T-helper 2 cell (primary cell): Measurements from ENCODE around the gene CLTCL1.

Source experiments
- DNase-seq, 5 experiments: peaks; one replicate each; pipeline versions ENCODE4 v3.0.0 to v3.0.0-alpha.2; 2012 to 2022

The CLTCL1 gene

DNA sequence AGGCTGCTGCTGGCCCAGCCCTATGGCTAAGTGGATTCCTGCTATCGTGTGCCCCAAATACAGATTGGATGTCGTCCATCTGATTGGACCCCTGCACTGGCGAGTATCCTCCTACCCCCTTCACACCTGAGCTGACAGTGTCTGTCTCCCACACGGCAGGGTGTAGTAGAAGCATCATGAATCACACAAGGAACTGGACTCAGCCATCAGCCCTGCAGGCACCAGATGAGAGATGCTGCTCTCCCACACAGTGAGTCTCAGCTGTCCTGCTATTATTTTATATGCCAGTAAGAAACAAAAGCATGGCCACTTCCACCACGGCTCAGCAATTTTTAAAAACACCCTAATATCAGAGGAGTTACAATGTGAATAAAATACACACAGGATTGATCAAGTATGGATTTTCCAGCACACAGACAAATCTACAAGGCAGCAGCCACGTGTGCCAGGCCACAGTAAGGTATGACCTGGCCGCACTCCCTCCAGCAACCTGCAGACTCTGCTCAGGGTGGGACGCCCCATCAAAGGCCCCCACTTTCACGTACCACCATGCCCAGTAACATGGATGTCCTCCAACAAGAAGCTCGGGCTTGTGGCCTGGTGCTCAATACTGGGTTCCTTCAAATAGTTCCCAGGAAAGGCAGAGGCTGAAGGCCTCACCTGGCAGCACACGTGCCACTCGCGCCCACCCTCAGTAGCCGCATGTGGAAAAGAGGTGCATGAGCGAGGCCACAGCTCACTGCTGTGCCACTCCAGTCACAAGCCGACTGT lies 96.6 kb downstream of the CLTCL1 start:
- DNase-seq, result no peak

DNA sequence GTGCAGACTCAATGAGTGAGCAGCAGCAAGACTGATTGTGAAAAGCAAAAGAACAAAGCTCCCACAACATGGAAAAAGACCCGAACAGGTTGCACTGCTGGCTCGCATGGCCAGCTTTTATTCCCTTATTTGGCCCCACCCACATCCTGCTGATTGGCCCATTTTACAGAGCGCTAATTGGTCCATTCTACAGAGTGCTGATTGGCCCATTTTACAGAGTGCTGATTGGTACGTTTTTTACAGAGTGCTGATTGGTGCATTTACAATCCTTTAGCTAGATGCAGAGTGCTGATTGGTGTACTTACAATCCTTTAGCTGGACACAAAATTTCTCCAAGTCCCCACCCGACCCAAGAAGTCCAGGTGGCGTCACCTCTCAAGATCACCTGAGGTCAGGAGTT lies 97.6 kb downstream of the CLTCL1 start:
- DNase-seq, result no peak

DNA sequence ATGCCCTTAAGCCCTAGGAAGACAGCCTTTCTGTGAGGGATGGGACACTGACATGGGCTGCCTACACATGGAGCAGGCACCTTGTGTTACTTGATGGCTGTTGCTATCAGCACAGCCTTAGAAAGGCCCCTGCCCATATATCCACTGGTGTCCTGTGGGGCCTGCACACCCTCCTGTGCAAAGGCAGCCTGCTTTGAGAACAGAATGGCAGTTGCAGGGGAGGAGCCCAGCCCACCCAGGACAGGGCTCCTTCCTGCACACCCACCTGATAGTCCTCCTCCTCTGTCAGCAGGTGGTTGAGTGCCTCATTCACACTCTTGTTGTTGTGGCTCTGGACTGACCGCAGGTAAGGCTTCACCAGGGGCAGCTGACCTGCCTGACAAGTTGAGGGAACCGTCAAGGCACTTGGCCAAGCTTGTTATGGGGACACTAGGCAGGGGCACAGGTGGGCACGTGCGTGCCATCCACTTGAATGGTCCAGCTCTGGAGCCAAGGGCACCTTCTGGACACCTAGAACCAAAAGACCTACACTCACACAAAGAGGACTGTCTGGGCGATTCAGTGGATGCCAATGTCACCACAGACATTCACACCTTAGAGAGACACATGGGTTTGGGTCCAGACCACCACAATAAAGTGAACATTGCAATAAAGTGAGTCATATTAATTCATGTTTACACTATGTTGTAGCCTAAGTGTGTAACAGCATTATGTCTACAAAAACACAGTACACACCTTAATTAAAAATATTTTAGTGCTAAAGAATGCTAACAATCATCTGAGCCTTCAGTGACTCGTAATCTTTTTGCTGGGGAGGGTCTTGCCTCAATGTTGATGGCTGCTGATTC lies 103.6 kb downstream of the CLTCL1 start:
- no peak for DNase-seq

DNA sequence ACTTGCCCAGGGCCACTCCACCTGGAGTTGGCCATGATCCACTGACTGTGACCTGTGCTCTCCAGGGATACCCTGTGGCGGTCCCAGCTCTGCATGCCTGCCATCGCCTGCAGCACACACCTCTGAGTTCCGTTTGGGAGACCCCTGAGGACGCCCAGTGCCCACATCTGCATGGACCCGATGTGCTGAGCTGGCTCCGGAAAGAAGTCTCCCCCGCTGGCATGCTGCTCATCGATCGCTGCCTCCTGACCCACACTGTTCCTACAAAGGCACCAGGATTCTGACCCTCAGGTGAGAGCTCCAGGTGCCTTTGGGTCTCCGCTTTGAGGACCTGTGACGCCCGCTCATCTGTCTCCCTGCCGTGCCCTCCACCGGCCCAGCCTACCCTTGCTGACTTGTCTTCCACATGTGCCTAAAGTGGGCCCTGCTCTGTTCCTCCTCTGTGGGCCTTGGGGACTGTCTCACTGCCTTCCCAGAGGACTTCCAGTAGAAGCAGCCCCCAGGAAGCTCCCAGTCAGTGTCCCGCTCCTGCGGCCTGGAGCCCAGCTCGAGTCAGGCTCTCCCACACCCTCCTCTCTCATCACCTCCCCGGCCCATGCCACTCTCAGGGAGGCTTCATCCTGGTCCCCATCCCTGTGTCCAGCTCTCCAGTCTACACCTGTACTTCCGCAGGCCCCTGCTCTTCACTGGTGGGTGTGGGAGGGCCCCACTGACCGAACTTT lies 107.1 kb downstream of the CLTCL1 start:
- no peak for DNase-seq

DNA sequence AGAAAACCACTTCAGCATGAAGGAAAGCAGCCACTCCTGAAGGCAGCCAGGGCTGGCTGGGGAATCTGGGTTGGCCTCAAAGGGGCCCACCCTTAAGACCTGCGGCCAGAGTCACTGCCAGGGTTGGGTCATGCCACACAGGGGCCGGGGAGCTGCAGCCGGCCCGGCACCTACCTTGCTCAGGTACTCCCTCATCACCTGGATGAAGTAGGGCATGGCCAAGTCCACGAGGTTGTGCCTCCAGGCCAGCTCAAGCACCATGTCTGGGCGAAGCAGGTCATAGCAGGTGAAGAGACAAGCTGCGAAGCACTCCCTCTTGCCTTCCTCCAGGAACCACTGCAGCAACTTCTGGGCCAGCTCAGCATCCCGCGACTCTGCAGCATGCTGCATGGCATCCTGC lies 108.3 kb downstream of the CLTCL1 start:
- DNase-seq, result no peak

DNA sequence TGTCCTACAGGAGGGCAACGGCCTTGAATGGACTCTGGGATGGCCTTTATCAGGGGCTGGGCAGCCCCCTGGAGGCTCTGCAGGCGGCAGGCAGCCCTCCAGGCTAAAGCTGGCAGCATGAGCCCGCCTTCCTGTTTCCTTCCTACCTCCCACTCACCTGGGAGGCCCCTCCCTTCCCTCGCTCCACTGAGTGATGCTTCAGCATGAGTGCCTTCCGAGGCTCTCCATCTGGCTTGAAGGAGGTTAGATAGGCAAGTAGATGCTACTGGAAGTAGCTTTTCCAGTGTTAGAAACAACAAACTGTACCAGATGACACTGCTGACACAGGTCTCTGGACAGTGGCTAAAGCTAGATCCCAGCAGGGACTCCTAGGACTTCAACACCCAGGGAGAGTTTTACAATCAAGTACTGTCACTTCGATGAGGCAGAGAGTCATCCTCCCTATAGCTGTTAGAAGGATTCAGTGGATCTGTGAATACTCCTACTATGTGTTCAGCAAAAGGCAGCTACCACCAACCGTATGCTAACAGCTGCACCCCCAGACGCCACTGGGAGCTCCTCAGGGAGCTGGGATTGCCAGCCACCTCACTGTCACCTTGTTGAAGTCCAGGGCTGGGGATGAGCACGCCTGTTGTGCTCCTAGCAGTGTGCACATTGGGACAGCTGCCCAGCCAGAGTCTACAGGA lies 108.9 kb downstream of the CLTCL1 start:
- DNase-seq, result no peak

DNA sequence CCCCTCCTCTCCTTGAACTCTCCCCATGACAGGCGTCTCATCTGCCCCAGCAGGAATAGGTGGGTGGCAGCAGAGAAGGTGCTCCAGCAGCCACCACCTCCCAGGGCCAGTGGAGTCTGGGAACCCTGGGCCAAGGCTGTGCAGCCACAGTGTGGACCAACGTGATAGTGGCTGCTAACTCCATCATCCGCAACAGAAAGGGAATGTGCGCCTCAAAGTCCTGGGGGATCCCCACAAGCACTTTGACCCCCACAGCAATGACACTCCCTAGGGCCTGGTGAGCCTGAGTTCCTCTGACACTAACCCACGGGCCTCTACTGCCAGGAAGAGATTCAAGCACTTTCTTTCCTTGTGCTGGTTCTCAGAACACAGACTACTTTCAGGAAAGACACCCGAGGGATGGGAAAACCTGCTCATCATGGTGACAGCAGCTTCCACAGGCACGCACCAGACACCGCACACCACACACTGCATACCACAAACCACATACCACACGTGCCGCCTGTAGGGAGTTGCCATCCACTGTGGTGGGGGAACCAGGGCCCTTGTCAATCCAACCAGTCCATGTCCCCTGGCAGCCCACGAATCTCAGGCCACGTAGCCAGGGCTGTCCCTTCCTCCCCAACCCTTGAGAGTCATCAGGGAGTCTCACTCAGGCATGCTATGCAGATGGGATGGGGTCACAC lies 109.6 kb downstream of the CLTCL1 start:
- peak in 1 of 5 experiments; percentile 36 for DNase-seq

DNA sequence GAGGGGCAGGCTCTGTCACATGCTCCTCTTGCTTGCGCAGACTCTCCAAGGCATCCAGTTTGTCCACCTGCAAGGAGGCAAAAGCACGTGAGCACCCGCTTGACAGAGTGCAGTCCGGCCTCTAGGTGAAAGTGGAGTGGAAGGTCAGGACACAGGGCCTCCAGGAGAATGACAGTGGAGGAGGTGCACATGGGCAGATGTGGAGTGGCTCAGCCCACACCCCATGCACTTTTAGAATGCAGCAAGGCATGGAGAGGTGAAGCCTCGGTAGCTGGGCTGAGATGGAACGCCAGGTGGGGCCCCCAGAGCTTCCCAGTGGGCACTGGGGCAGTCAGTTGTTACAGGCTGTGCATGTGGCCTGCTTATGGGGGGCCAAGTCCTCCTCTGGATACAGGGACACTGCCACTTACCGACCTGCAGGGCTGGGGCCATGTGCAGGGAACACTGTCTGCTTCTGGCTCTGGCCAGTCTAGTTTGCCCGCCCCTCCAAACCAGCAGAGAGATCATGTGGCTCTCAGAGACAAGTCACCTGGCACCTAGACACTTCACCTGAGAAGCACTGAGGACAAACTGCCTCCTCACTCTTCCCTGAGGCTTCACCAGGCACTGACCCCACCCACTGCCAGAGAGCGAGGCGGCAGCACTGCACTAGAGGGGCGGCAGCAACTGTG lies 110.6 kb downstream of the CLTCL1 start:
- DNase-seq, result no peak

DNA sequence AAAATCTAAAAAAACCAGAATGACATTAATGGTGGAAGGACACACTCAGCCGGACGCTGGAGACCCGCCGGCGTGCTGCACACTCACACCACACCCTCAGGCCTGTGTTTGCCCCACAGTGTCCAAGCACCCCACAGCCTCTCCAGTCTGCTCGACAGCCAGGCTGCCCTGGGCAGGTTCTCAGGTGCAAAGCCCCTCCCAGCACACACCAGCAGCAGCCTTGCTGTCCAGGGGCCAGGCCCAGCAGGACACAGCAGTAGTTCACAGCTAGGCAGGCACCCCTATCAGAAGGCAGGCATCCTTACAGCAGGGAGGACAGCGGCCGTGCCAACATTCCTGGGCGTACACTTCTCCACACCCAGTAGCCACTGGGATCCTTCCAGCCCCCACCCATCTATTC lies 111.3 kb downstream of the CLTCL1 start:
- DNase-seq, result no peak

DNA sequence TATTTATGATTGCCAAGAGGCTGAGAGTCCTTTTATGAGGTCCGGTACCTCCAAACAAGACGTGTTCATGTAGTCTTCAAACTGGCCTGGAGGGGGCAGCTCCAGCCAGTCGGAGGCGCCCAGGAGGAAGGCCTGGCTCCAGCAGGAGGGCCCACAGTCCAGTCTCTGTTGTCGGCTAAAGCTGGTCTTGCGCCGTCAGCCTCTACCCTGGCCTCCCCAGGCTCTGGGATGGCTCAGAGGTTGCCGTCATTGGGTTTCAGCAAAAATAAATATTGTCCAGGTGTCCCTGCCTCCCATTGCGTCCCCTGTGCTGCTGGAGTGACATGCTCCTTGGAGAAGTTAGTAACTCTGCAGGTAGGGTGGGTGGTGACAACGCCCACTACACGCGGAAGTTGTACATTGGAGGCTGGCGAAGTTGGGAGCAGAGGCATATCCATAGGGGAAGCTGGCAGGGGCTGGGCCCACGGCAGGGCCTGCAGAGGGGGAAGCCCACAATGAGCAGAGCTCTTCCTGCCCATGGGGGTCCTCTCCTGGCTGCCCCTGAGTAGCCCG lies 111.9 kb downstream of the CLTCL1 start:
- peak in 2 of 5 experiments; percentile 28 to 68 for DNase-seq

DNA sequence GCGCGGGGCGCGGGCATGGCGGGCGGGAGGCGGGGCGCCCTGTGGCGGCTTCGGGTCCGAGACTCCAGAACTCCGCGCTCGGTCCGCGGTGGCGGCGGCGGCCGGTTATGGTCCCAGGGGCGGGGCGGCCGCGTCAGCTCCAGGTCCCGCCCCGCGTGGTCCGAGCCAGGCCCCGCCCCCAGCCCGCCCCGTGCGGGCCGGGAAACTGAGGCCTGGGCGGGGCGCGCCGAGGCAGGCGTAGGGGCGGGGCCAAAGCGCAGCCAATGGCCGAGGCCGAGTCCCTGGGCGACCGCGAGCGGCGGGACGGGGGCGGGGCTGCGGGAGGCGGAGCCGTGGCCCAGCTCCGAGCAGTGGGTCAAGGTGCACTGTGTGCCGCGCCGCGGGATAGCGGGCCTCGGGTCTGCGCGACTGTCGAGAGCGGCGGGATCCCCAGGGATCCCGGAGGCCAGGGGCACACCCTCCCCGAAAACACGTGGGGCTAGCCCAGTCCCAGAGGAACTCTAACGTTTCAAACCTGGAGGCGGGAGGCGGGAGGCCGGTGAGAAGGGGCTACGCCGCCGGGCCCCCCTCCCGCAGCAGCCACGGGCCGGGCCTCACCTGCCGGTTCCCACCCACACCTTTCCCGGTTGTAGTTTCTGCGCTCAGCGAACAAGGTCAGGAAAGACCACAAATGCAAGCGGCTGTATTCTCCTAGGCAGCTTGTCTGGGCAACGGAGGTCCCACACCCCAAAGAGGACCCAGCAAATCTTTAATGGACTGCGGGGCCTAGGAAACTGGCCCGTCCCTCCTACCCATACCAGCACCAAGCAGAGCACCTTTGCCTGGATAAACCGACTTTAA lies 112.6 kb downstream of the CLTCL1 start, which contains the start of gene SLC25A1:
TSS of gene SLC25A1 (minus strand) at position 80 of the 840 bp plus-strand sequence. CDS start at position 17, 63 bp downstream.
- peak; percentile 60 to 86 (median 69) for DNase-seq

DNA sequence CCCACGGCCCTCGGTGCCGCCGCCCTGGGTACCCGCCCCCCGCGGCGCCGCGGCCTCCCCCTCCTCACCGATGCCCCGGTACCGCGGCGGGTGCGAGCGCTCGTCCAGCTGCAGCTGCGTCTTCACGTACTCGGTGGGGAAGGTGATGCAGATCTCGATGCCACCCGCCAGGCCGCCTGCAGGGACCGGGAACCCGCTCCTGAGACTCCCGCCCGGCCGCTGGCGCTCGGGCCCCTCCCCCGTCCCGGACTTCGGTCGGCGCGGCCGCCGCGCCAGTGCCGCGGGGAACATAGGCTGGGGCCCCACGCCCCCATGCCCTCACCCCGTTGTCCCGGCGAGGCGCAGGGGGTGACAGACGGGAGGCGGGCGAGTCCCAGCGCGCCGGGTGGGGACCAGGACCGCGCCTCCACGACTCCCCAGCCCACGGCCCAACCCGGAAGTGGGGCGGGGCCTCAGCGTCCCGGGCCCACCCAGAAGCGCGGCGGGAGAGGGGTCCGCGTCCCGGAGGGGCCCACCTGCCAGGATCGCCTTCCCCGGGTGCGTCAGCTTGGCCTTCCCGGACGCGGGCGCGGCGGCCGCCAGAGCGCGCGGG lies 113.4 kb downstream of the CLTCL1 start:
- DNase-seq, result peak in 4 of 5 experiments; percentile 42 to 68 (median 56)

DNA sequence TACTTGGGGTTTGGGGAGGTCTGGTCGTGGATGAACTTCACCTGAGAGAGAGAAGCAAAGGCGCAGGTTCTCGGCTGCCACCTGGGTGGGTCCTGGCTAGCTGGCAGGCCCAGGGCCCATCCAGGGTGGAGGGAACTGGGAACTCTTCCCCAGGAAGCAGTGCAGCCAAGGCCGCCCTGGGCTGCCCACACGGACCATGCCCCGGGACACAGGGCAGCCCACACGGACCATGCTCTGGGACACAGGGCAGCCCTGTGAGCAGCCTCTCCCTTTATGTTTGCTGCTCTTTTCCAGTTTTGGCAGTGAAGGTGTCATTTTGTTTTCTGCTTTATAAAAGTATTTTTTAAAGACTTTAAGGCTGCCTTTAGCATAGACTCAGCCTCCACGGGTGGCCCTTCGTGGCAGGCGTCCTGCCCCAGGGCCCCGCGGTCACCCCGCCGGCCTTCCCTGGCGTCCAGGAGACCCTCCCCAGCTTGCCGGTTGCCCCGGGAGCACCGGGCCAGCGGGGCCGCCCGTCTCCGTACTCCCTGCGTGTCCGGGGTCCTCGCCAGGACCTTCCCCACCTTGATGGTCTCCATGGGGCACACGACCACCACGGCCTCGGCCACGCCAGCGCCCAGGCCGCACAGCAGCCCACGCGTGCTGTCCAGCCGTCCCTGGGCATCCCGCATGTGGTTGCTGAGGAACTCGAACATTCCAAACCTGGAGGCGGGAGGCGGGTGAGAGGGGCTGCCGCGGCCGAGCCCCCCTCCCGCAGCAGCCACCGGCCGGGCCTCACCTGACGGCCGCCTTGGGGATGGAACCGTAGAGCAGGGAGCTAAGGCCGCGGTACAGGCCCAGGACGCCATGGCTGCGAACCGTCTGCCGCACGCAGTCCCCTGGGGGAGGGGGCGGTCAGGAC lies 114.1 kb downstream of the CLTCL1 start:
- no peak for DNase-seq

DNA sequence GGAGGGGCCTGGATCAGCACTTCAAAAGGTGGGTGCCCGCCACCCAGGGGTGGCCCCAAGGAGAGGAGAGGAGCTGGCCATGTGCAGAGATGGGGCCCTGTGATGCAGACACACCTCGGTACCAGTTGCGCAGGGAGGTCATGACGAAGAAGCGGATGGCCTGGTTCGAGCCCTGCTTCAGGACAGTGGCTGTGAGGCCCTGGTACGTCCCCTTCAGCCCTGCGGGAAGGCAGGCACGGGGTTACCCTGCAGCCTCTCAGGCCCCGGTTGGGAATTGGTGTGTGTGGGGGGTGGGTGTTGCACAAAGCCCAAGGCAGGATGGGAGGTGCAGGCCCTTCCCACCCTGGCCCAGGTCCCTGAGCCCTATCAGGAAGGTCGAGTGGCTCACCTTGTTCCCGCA lies 114.8 kb downstream of the CLTCL1 start:
- DNase-seq, result no peak

DNA sequence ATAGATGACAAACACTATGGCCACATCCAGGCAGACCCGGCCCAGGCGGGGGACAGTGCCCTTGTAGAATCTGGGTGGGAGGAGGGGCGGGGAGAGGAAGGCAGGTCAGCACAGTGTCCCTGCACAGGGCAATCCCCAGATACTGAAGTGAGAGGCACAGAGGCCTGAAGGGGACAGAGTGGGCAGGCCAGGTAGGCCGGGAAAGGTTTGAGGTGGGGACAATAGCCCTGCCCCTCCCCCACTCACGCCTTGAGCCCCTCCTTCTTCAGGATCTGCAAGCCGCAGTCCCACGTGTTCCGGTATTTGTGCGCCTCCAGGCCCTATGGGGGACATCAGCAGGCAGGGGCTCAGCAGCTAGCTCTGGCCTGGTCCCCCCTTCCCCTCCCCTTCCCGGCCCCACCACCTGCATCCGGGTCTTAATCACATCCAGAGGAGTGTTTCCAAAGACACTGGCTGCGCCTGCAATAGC lies 115.3 kb downstream of the CLTCL1 start:
- no peak for DNase-seq

DNA sequence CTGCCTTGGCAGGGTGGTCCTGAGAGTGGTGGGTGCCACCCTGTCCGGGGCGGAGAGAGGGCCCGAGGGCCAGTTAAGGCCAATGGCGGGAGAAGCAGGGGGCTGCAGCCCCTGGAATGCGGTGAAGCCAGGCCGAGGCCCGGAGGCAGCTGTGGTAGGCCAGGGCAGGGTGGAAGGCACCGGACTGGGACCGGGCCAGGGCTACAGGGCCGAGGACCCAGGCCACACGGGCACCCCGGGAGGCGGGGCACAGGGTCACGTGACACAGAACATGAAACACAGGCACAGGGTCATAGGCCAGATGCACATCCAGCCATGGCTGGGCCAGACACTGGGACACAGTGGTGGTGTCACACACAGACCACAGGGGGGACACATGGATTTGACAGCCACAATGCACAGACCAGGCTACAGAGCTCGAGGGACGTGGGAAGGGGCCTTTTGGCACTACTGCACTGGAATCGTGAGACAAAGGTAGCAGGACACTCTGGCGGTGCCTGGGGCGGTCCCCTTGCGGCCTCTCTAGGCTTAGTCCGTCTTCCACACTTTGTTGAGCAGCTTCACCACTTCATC lies 115.8 kb downstream of the CLTCL1 start:
- DNase-seq, result no peak

DNA sequence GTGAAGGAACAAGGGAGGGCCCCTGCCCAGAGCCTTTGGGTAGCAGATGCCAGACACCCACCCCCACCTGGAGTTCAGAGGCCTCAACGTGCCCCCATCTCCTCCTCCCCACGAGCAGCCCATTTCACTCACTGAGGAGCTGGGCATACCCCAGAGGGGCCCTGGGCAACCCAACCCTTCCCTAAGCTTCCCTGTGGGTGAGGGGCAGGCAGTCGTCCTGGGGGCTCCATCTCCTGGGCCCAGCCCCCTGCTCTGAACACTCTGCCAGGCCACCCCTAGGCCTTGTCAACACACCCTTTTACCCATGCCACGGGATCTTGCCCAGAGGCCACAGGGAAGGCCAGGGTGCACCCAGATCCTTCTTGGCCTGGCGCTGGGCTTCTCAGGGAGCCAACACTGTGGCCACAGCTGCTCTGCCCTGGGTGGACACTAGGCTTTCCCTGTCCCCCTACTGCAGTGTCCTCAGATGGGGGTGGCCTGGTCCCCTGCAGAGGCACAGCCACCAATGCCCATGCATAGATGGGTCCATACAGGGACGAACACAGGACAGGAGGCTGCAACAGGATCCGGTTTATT lies 116.4 kb downstream of the CLTCL1 start:
- no peak for DNase-seq
